HCT116 (cell line): ENCODE results near the gene ERLEC1.

ENCODE experiments used
- EZH2 ChIP-seq: fragments of 200-600 bp; sonication (generic); IDR thresholded peaks from 2 replicates; pipeline ENCODE4 v1.6.1; 2017; ENCODE audit warnings: antibody characterized with exemption, mixed run types
- EZH2phosphoT487 ChIP-seq: fragments of 200-600 bp; IDR thresholded peaks from 2 replicates; pipeline ENCODE4 v1.6.1; 2018; ENCODE audit warnings: antibody characterized with exemption, borderline replicate concordance
- JUND ChIP-seq: IDR thresholded peaks from 2 replicates; pipeline ENCODE4 v1.6.1; 2012
- POLR2AphosphoS5 ChIP-seq: IDR thresholded peaks from 2 replicates; pipeline ENCODE4 v1.6.1; 2011; ENCODE audit warnings: mild to moderate bottlenecking, low read depth, low read length, moderate library complexity
- SP1 ChIP-seq: IDR thresholded peaks from 2 replicates; pipeline ENCODE4 v1.6.1; 2012; ENCODE audit warnings: low read depth
- TCF7L2 ChIP-seq: IDR thresholded peaks from 2 replicates; pipeline ENCODE4 v1.7.0; 2011; ENCODE audit warnings: borderline replicate concordance, inconsistent platforms; ENCODE audit not compliant: insufficient read depth, insufficient read length; ENCODE audit errors: extremely low read depth
- YY1 ChIP-seq: IDR thresholded peaks from 2 replicates; pipeline ENCODE4 v1.6.1; 2011; ENCODE audit warnings: low read length, low read depth, moderate library complexity, mild to moderate bottlenecking; ENCODE audit not compliant: insufficient replicate concordance; ENCODE audit errors: extremely low read depth
- TF ChIP-seq, protein P1 (sequence below): IDR thresholded peaks from 2 replicates; pipeline ENCODE4 v1.6.1; 2012
- TF ChIP-seq, protein P2 (sequence below), 3 experiments: fragments of 200-600 bp in 1 of 3; sonication (generic) in 1 of 3; IDR thresholded peaks in 2 of 3; conservative IDR thresholded peaks in 1 of 3; 2 replicates each; pipeline ENCODE4 v1.5.1; 2012 to 2017; ENCODE audit warnings: low read depth in 2 of 3, low read length in 2 of 3, antibody characterized with exemption in 1 of 3, borderline replicate concordance in 1 of 3, control low read depth in 1 of 3, mild to moderate bottlenecking in 1 of 3, mixed read lengths in 1 of 3, mixed run types in 1 of 3, moderate library complexity in 1 of 3; ENCODE audit not compliant: insufficient read depth in 1 of 3
- TF ChIP-seq, protein P3 (sequence below): IDR thresholded peaks from 2 replicates; pipeline ENCODE4 v1.6.1; 2011; ENCODE audit warnings: mild to moderate bottlenecking, low read length, moderate library complexity; ENCODE audit not compliant: insufficient replicate concordance; ENCODE audit errors: extremely low read depth
- TF ChIP-seq, protein P4 (sequence below): IDR thresholded peaks from 2 replicates; pipeline ENCODE4 v1.6.1; 2012; ENCODE audit warnings: low read depth

DNA sequence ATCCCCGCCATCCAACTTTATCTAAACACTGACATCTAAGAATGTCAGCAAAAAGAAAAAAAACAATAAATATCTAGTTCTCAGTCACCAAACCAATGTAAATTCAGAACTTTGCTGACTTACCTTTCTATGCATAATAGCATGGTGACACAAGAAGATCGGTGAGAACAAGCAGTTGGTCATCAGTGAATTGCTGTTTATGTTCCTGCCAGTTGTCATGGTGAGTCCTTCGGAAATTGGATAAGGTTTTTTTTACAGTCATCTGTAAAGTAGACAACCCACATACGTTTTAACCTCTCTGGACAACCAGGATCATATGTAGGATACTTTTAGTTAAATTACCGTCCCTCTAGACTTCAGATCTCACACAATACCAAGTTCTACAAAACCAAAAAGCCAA lies 79.1 kb downstream of the ERLEC1 start:
- TF ChIP-seq, protein P1, sequence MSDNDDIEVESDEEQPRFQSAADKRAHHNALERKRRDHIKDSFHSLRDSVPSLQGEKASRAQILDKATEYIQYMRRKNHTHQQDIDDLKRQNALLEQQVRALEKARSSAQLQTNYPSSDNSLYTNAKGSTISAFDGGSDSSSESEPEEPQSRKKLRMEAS, result no peak
- TF ChIP-seq, protein P2, sequence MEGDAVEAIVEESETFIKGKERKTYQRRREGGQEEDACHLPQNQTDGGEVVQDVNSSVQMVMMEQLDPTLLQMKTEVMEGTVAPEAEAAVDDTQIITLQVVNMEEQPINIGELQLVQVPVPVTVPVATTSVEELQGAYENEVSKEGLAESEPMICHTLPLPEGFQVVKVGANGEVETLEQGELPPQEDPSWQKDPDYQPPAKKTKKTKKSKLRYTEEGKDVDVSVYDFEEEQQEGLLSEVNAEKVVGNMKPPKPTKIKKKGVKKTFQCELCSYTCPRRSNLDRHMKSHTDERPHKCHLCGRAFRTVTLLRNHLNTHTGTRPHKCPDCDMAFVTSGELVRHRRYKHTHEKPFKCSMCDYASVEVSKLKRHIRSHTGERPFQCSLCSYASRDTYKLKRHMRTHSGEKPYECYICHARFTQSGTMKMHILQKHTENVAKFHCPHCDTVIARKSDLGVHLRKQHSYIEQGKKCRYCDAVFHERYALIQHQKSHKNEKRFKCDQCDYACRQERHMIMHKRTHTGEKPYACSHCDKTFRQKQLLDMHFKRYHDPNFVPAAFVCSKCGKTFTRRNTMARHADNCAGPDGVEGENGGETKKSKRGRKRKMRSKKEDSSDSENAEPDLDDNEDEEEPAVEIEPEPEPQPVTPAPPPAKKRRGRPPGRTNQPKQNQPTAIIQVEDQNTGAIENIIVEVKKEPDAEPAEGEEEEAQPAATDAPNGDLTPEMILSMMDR (IDR thresholded peaks at IDR 0.05 in 2 of 3, conservative IDR thresholded peaks at IDR 0.05 in 1 of 3; ENCODE audit: borderline replicate concordance in 1 of 3, insufficient read depth in 1 of 3, low read depth in 2 of 3, low read length in 2 of 3), result no peak
- TF ChIP-seq POLR2AphosphoS5, result no peak
- TF ChIP-seq YY1, result no peak
- no peak for TF ChIP-seq SP1
- TF ChIP-seq EZH2, result no peak
- TF ChIP-seq, protein P3, sequence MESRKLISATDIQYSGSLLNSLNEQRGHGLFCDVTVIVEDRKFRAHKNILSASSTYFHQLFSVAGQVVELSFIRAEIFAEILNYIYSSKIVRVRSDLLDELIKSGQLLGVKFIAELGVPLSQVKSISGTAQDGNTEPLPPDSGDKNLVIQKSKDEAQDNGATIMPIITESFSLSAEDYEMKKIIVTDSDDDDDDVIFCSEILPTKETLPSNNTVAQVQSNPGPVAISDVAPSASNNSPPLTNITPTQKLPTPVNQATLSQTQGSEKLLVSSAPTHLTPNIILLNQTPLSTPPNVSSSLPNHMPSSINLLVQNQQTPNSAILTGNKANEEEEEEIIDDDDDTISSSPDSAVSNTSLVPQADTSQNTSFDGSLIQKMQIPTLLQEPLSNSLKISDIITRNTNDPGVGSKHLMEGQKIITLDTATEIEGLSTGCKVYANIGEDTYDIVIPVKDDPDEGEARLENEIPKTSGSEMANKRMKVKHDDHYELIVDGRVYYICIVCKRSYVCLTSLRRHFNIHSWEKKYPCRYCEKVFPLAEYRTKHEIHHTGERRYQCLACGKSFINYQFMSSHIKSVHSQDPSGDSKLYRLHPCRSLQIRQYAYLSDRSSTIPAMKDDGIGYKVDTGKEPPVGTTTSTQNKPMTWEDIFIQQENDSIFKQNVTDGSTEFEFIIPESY, result no peak
- no peak for TF ChIP-seq TCF7L2
- TF ChIP-seq JUND, result no peak
- TF ChIP-seq EZH2phosphoT487, result no peak
- TF ChIP-seq, protein P4, sequence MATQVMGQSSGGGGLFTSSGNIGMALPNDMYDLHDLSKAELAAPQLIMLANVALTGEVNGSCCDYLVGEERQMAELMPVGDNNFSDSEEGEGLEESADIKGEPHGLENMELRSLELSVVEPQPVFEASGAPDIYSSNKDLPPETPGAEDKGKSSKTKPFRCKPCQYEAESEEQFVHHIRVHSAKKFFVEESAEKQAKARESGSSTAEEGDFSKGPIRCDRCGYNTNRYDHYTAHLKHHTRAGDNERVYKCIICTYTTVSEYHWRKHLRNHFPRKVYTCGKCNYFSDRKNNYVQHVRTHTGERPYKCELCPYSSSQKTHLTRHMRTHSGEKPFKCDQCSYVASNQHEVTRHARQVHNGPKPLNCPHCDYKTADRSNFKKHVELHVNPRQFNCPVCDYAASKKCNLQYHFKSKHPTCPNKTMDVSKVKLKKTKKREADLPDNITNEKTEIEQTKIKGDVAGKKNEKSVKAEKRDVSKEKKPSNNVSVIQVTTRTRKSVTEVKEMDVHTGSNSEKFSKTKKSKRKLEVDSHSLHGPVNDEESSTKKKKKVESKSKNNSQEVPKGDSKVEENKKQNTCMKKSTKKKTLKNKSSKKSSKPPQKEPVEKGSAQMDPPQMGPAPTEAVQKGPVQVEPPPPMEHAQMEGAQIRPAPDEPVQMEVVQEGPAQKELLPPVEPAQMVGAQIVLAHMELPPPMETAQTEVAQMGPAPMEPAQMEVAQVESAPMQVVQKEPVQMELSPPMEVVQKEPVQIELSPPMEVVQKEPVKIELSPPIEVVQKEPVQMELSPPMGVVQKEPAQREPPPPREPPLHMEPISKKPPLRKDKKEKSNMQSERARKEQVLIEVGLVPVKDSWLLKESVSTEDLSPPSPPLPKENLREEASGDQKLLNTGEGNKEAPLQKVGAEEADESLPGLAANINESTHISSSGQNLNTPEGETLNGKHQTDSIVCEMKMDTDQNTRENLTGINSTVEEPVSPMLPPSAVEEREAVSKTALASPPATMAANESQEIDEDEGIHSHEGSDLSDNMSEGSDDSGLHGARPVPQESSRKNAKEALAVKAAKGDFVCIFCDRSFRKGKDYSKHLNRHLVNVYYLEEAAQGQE, result no peak
